HG02642 (cell line): ENCODE measurements around the gene GOLGA5.
A peak's percentile ranks its signal among the peaks of the same experiment; 100 is the strongest.
"Not testable (repeated sequence)": the region's sequence is repeated elsewhere in the genome, so short reads cannot be mapped to it uniquely, and the experiment has no call there.

Experiments
- ATAC-seq: cut with Tn5 transposase; IDR thresholded peaks from one replicate; pipeline ENCODE4 v1.9.1; 2021; ENCODE audit warnings: mild to moderate bottlenecking; ENCODE audit not compliant: unreplicated experiment, poor library complexity

The GOLGA5 gene

DNA sequence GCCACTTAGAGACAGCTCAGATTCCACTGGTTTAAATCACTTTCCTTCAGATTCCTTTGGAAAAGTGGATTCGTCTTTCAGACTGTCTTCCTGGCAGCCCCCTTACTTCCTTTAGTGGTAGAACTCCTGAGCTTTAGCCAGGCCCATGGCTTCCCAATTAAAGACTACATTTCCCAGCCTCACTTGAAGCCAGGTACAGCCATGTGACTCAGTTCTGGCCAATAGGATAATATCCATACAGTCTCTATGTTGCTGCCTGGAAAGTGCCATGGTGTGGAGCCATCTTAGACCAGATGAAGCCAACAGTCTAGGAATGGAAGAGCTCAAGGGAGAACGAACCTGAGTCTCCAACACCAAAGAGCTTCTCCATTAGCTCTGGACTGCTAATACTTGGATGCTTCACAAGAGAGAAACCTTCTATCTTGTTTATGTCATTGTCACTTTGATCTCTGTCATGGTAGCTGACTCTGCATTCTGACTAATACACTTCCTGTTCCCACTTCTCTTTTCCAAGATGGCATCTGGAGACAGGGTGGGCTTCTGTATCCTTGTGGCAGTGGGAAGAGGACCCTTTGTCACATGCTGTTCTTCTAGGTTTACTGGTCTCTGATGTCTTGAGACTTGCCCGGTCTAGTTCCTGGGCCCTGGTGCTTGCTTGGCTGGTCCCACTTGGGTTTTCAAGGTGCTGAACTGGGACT, 15.1 kb upstream of the GOLGA5 start:
- not testable (repeated sequence) for ATAC-seq

DNA sequence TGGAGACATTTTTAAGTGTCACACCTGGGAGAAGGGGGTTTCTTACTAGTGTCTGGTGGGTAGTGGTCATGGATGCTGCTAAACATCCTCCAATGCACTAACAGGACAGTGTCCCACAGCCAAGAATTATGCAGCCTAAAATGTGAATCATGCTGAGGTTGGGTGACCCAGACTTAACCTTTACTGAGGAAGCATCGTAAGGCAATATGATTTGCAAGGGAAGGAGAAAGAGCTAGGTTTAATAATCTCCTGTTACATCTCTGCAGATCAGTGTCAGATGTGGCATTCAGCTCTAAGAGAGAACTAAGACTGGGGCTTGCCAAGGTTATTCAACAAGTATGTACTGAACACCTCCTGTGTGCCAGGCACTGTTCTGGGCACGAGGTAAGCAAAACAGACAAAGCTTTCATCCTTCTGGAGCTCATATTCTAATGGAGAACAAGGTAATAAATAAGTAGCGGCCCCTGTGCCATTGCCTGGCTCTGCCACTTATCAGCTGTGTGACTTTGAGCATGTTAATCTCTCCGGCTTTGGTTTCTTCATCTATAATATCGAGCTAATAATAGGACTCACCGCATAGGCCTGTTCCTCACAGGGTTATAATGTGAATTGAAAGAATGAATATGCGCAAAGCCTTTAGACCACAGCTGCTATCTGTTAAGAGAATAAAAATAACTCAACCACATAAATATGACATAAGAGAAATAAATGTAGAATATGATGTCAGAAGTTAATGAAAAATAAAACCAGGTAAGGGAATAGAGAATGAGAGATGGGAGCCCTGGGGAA, 13.5 kb upstream of the GOLGA5 start:
- no peak for ATAC-seq

DNA sequence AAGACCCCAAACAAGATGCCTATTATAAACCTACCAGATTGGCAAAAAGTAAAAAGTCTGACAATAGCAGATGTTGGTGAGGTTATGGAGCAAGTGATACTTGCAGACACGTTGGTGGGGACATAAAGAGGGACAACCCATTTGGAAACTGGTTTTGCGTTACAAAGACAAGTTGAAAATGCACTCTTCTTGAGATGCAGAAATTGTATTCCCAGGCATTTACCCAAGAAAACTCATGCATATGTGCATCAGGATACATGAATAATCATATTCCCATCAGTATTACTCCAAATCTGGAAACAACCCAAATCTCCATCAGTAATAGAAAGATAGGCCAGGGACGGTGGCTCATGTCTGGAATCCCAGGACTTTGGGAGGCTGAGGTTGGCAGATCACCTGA, 12.8 kb upstream of the GOLGA5 start:
- ATAC-seq, result no peak

DNA sequence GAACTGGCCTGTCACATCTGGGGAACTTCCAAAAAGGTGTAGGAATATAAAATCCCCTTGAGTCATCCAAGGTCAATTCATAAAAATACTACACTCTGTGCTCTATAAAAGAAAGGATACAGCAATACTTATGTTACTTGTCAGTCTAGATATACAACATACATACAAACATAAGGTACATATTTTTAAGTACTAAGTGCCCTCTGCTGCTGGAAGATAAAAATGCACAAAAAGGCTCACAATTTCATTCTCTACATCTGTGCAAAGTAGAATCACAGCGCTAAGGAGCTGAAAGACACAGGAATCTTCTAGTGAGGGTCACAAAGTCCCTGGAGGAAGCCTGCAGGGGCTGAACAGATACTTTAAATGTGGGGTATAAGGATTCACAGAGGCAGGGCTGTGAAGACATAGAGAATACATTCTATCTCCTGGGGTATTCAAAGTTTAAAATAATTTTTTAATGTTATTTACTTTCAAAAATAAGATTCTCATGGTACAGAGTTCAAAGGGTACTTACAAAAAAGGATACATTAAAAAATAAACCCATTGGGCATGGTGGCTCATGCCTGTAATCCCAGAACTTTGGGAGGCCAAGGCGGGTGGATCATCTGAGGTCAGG, 10.2 kb upstream of the GOLGA5 start:
- ATAC-seq, result peak; percentile 43

DNA sequence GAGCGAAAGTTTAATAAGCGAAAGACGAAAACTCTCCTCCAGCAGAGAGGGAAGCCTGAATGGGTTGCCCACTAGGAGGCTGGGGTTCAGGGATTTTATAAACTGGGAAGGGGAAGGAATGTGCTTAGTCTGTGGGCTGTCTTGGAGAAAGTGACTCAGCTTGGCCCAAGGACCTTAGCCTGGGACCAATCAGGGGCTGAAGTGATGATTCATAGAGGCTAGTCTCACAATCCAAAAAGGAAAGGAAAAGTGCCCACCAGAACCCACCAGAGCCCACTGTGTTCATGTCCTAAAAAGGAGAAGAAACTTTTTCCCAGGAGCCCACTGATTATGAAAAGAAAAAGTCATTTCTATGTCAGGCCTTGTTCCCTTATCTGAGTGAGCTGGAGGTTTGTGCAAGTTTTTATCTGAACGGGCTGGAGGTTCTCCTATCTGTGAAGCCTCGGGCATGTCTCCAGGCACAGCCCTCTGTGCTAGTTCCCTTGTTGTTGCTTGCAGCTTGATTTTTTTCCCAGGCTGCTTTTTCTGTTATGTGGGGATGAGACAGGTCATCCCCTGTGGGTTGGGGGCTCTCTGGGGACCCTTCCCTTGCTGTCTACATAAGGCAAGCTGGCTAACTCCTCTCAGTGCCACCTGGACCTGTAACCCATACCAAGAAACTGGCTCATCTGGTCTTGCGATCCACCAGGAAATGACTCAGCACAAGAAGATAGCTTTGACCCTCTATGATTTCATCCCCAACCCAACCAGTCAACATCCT, 8.3 kb upstream of the GOLGA5 start:
- no peak for ATAC-seq

DNA sequence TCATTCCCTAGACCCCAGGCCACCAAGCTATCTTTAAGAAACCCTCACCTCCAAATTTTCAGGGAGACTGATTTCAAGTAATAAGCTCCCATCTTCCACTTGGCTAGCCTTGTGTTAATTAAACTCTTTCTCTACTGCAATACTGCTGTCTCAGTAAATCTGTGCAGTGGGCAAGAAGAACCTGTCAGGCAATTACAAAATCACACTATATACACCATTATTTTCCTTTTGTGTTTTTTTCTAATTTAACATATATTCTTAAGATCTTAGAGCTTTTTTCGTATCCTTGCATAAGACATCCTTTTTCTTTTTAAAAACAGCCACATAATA, 7.7 kb upstream of the GOLGA5 start:
- ATAC-seq, result no peak

- ATAC-seq, result no peak
These were observed 6.6 kb upstream of the GOLGA5 start for GRCh38 chr14:92787554-92787953.

DNA sequence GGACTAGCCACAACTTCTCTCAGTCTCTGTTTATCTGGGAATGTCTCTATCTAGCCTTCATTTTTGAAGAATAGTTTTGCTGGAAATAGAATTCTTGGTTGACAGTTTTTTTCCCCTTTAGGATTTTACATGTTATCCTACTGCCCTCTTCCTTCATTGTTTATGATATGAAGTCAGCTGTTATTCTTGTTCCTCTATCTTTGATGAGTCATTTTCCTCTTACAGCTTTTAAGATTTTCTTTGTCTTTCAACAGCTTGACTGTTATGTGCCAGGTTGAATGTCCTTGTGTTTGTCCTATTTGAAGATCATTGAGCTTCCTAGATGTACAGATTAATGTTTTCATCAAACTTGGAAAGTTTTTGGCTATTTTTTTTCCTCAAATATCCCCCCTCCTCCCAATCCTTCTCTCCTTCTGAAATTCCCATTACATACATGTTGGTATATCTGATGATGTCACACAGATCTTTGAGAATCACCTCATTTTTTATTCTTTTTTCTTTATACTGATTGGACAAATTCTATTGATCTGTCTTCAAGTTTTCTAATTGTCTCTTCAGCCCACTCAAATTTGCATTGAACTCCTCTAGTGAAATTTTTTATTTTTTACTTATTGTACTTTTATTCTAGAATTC, 4.5 kb upstream of the GOLGA5 start:
- ATAC-seq, result no peak

GRCh38 chr14:92792885-92793284, 1.2 kb upstream of the GOLGA5 start:
- no peak for ATAC-seq

- peak; percentile 7 for ATAC-seq
These were observed 439 bp downstream of the GOLGA5 start for GRCh38 chr14:92794547-92794941.

DNA sequence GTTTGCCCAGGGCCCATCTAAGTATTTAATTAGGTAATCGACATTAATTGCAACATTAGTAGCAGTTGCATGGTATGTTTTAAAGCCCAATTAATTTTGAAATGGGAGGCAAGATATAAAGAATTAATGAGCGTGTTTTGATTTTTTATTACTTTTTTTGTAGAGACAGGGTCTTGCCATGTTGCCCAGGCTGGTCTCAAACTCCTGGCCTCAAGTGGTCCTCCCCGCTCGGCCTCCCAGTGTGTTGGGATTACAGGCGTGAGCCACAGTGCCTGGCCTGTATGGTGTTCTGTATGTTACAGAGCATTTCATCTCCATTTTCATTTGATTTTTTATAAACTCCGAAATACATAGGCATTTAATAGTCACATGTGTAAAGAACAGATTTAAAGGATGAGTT, 856 bp downstream of the GOLGA5 start:
- ATAC-seq, result no peak

GRCh38 chr14:92797935-92798653, 4.0 kb downstream of the GOLGA5 start:
- no peak for ATAC-seq

DNA sequence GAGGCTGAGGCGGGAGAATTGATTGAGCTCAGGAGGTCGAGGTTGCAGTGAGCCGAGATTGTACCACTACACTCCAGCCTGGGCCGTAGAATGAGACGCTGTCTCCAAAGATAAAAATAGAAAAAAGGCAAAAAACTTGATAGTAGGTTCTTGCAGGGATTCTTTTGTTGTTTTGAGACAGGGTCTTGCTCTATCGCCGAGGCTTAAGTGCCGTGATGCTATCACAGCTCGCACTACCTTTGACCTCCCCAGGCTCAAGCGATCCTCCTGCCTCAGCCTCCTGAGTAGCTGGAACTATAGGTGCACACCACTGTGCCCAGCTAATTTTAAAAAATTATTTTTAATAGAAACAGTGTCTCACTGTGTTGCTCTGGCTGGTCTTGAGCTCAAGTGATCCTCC, 4.7 kb downstream of the GOLGA5 start:
- ATAC-seq, result no peak

DNA sequence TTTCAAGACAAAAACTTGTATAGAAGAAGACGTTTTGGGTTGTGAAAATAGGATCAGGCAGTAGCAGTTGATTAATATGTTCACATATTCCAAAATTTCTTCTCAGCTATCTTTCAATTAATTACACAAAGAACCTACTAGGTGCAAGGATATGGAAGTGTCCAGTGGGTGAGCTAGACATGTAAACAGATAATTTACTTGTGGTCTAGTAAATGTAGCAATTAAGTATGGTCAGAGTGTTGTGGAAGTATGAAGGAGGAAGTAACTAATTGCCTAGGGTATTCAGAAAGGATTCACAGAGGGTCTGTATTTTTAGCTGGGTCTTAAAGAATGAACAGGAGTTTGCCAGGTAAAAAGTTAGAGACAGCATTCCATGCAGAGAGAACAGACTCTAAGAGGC, 5.9 kb downstream of the GOLGA5 start:
- ATAC-seq, result no peak

DNA sequence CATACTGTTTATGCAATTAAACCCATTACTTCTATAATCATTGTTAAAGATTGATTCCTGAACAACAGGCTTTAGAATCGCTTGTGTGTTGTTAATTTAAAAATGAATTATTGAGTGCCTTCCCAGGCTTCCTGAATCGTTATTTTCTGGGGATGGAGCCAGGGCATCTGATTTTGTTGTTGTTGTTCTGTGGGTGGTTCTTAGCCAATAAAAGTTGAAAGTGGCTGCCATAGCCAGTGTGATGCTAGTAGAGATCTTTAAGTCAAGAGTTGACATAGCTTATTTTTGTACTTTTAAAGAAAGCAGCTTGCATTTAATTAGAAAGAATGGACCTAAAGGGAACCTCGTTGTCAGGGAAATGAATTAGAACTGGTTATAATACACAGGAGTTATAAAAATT, 6.4 kb downstream of the GOLGA5 start:
- no peak for ATAC-seq

DNA sequence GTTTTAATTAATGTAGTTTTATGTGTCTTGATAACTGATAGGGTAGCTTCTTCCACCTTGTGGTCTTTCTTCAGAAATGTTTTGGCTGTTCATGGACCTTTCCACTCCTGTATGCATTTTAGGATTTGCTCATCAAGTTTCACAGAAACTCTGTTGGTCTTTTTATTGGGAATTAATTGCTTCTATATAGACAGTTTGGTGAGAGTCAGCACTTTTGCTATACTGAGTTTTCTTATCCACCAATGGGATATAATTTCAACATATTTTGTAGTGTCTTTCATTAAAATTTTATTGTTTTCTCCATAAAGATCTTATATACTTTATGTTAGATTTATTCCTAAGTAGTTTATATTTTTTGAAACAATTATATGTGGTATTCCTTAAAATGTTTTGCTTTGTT, 7.8 kb downstream of the GOLGA5 start:
- ATAC-seq, result no peak

- no peak for ATAC-seq
These were observed 8.6 kb downstream of the GOLGA5 start for GRCh38 chr14:92802678-92803077.

GRCh38 chr14:92813201-92813600, 19.1 kb downstream of the GOLGA5 start:
- ATAC-seq, result no peak

DNA sequence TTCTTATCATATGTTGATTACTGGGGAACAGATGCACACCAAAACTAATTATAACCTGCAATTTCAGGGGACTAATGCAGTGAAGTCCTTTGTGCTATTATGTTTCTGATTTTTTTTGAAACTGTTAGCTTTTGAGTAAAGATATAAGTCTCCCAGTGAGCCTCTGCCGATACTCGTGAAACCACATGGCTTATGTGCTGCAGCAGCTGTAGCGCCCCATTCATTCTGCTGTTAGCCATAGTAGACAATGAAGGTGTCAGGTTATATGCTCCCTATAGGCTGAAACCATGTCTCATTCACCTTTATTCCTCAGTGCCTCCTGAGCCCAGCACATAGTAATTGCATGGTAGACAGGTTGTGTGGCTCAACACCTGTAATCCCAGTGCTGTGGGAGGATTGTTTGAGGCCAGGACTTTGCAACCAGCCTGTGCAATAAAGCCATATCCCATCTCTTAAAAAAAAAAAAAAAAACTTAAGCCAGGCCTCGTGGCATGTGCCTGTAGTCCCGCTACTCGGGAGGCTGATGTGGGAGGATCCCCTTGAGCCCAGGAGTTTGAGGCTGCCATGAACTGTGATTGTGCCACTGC, 25.0 kb downstream of the GOLGA5 start:
- no peak for ATAC-seq
